IPS-18c (cell line): Measurements from ENCODE around the gene TMEM154.

Experiments used
- H3K4me3 ChIP-seq: 2 replicates; pipeline ENCODE4 v1.7.0; 2013; ENCODE audit warnings: low read depth, mild to moderate bottlenecking, low read length, moderate library complexity; ENCODE audit not compliant: insufficient read depth
- H3K9me3 ChIP-seq: one replicate; pipeline ENCODE4 v1.6.1; 2013; ENCODE audit warnings: mild to moderate bottlenecking, low read length, moderate library complexity; ENCODE audit not compliant: control insufficient read depth, insufficient read depth

Gene TMEM154

DNA sequence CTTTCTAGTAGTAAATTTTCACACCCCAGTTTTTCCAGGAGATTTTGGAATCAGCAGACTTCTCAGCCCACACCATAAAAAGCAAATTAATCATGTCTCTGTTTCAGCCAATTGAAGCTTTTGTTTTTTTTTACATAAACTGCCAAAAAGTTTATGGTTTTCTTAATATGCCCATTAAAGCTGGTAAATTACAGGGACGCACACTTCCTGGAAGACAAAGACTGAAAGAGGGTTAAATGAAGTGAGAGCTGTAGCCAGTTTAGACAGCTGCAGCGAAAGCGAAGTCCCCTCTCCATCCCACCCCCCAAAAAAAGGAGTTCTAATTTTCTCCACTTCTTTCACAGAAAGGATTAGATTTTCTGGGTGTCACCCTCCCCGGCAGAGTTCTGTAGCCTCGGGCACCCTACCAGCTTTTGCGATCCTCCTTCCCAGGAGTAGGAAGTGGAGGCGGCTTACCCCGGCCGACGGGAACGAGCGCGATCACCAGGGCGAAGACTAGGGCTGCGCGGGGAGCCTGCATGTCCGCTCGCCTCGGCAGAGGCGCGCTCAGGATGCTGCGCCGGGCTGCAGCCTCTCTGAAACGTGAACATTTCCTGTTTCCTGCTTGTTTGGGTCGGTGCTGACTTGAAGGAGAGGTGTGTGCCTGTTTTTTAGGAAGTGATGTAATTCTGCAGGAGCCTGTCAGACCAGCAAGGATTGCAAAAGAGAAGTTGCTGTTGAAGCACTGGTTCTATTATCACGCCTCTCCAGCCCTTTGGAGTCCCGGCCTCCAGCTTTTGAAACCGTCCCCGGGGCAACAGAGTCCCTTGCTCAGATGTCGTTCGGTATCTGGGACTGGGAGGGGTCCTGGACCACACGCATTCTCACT lies at the start of gene TMEM154:
TSS of gene TMEM154 (minus strand) at position 584 of the 868 bp plus-strand sequence. CDS start at position 520, 64 bp downstream.
- Histone ChIP-seq H3K4me3 (peak within 1 kb of the TSS; percentile 59), H3K9me3 (no peaks in the 10 kb centered on the region)

DNA sequence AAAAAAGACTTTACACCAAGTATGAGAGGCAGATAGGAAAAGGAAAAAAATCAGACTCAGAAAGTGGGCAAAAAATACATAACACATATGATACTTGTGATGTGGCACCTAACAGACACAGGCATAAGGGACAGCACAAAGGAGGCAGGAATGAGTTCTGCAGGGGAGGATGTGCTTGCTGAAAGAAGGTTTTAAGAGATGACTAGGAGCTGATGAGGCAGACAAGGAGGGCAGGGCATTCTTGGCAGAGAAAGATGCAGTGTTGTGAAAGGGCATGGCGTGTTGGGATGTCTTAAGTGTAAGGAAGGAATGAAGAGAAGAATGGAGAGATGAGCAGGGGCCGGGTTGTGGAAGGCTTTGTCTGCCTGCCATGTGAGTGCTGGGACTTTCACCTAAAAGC lies 49.7 kb upstream of the TMEM154 start:
- Histone ChIP-seq H3K9me3 (no peaks in the 10 kb centered on the region), H3K4me3 (no peak overlapping the region)

- no peaks in the 10 kb centered on the region for H3K9me3 ChIP-seq
- H3K4me3 ChIP-seq: no peak overlapping the region
Measured at GRCh38 chr4:152728343-152728742, 48.5 kb upstream of the TMEM154 start.

DNA sequence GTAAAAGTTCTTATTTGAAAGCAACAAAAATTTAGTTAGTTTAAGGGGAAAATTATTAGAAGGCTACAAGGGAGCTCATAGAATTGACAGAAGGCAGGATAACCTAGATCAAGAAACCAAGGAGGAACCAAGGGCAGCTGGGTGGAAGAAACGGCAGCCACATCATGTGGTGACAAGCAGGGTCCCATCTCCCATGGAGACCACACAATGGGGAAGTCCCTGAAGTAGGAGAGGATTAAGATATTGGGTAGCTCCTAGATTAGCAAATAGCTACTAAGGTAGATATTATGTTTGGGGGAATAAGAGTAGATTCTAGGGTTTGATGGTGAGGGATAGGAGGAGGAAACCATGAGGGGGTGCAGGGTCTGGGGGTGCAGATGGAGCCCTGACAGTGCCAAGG lies 48.0 kb upstream of the TMEM154 start:
- Histone ChIP-seq H3K9me3 (no peaks in the 10 kb centered on the region), H3K4me3 (no peak overlapping the region)

GRCh38 chr4:152724494-152724893 lies 44.7 kb upstream of the TMEM154 start:
- H3K9me3 ChIP-seq: no peaks in the 10 kb centered on the region
- no peak overlapping the region for H3K4me3 ChIP-seq

DNA sequence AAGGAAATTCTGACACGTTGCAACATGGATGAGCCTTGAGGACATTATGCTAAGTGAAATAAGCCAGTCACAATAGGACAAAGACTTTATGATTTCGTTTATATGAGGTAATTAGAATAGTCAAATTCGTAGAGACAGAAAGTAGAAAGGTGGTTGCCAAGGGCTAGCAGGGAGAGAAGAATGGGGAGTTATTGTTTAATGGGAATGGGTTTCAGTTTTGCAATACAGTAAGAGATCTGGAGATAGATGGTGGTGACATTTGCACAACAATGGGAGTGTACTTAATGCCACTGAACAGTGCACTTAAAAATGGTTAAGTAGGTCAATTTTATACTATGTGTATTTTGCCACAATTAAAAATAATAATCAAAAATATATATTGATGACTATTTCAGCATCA lies 43.4 kb upstream of the TMEM154 start:
- no peak overlapping the region for H3K4me3 ChIP-seq
- H3K9me3 ChIP-seq: no peaks in the 10 kb centered on the region

DNA sequence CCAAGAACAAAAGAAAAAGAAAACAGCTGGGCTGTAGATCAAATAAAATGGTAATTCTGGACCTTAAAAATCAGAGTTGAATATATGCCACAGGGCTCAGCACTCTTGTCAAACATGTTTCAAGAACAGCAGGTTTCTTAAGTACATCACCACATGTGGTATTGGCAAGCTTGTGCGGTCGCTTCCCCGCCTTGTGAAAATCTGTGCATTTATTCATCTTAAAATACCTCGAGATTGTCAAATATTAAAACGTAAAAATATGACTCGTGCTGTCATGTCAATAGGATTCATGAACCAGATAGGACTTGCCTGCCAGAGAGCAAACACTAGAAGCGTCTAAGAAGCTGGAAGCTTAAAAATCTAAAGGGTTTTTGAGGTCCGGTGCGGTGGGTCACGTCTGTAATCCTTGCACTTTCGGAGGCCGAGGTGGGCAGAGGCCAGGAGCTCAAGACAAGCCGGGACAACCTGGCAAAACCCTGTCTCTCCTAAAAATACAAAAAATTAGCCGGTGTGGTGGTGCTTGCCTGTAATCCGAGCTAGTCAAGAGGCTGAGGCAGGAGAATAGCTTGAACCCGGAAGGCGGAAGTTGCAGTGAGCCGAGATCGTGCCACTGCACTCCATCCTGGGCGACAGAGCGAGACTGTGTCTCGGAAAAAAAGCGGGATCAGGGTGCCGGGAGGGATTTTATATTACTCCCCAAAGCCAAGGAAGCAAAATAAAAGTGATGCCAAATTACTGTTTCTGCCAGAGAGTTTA lies 40.2 kb upstream of the TMEM154 start:
- Histone ChIP-seq H3K4me3 (no peak overlapping the region), H3K9me3 (no peaks in the 10 kb centered on the region)

- H3K9me3 ChIP-seq: no peaks in the 10 kb centered on the region
- H3K4me3 ChIP-seq: no peak overlapping the region
Measured at GRCh38 chr4:152719291-152719690, 39.5 kb upstream of the TMEM154 start.

GRCh38 chr4:152715076-152715475 lies 35.3 kb upstream of the TMEM154 start:
- Histone ChIP-seq H3K4me3 (no peak overlapping the region), H3K9me3 (no peaks in the 10 kb centered on the region)

DNA sequence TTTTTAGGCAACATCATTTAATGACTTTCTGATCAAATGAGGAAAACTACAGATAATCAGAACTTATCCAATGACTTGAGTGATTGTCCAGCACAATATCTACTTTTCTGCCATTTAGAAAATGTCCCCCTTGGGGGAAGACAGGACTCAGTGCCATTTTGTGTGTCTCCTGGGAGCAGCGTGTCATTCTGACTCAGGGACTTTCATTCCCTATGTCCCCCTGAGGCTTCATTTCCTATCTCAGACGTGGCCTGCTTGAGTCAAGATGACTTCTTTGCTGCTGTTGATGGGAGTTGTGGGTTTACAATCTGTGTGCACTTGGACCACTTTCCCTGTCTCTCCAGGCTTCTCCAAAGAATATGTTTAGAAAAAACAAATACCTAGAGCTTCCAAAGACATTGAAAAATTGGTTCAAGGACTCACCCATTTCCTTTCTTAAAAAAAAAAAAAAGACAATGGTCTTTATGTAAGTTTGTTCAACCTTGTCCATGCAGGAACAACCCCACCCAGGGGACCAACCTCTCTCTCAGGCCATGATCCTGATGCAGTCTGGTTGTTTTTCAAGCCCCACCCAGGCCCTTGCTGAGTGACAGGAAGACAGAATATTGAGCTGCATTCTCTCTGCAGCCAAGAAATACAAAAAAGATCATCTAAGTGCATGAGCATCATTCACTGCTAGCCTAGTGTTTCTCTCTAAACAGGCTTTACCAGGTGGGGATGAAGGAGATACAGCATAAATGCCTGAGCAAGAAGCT lies 34.3 kb upstream of the TMEM154 start:
- Histone ChIP-seq H3K9me3 (no peaks in the 10 kb centered on the region), H3K4me3 (no peak overlapping the region)

DNA sequence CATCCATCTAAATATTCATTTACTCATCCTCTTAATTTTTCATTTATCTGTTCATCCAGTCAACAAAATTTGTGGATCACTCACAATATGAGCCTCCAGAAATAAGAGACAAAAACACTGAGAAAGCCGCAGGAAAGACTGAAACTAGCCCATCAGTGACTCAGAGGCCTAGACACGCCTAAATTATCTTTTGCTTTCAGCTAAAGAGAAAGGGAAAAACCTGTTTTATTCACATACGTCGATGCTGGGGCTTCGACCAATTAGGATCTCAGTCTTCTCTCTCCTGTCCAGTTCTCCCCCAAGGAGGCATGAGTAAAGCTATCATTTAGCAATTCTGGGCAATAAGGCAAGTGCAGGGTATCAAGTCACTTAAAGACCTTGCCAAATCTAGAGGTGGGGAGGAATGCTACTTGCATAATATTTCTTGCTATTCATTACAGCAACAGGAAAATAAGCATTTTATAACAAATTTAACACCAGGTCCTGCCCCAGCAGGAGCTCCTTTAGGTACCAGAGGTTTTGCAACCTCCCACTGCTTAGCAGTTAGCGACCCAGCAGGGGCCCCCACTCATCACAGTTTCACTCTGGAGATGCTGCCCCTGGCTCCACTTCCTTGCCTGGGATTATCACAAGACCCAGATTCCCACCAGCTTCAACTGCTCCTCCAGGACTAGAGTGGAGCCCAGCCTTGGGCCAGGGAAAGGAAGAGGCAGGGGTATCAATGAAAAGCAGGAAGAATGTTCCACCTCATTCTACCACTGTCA lies 30.1 kb upstream of the TMEM154 start:
- no peak overlapping the region for H3K4me3 ChIP-seq
- no peaks in the 10 kb centered on the region for H3K9me3 ChIP-seq

DNA sequence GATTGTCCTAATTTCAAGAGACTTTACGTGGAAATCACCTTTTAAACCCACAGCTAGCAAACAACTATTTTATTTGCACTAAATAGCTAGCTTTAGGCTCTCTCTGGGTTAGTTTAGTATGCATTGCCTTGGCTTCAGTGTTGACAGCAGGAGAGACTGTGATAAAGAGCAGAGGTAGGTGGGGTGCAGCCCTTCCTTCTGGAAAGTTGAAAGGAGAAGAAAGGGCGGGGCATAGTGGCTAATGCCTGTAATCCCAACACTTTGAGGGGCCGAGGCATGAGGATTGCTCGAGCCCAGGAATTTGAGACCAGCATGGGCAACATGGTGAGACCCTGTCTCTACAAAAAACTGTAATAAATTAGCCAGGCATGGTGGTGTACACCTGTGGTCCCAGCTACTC lies 29.0 kb upstream of the TMEM154 start:
- no peaks in the 10 kb centered on the region for H3K9me3 ChIP-seq
- no peak overlapping the region for H3K4me3 ChIP-seq

DNA sequence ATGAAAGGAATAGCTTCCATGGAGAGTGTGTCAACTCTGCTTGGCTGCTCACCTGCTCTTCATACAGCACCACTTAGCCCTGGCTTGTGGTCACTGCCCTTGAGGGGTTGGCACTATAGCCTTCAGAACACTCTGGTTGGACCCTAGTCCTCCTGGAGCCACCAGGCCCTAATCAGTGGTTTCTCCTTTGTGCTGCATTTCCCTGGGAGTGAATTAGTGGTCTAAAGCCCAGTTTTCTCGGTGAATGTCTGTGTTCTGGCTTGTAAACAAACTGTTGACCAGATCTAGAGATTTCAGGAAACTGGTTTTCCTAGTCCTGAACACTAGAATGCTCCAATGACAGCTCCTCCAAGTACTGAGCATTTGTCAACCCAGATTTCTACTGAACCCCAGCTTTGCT lies 28.6 kb upstream of the TMEM154 start:
- Histone ChIP-seq H3K4me3 (no peak overlapping the region), H3K9me3 (no peaks in the 10 kb centered on the region)

- no peak overlapping the region for H3K4me3 ChIP-seq
- no peaks in the 10 kb centered on the region for H3K9me3 ChIP-seq
Measured at GRCh38 chr4:152707632-152708031, 27.8 kb upstream of the TMEM154 start.

DNA sequence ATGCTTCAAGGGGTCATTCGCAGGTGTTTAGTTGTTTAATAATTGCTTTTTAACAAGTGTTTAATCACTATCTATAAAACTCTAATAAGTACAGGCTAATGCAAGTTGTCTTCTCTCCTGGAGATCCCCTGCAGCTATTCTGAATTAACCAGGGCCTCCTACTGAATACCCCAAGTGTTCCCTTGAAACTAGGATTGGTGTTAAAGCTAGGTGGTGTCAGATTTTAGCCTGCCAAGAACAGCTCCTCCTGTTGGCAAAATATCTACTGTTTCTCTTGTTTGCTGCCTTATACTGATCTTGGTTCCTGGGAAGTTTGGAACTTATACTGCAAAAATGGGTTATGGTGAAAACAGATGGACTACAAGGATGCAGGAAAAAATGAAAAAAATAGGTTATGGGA lies 26.1 kb upstream of the TMEM154 start:
- no peak overlapping the region for H3K4me3 ChIP-seq
- H3K9me3 ChIP-seq: no peaks in the 10 kb centered on the region

DNA sequence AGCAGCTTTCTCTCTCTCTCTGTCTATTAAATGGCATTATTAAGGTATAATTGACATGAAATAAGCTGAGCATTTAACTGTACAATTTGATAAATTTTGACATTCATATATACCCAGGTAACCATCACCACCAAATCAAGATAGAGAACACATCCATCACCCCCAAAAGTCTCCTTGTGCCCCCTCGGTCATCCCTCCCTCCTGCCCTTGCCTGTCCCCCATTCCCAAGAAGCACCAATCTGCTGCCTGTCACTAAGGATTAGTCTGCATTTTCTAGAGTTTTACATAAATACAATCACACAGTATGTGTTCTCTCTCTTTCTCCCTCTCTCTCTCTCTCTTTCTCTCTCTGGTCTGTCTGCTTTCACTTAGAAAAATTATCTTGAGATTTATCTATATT lies 25.0 kb upstream of the TMEM154 start:
- Histone ChIP-seq H3K9me3 (no peaks in the 10 kb centered on the region), H3K4me3 (no peak overlapping the region)

DNA sequence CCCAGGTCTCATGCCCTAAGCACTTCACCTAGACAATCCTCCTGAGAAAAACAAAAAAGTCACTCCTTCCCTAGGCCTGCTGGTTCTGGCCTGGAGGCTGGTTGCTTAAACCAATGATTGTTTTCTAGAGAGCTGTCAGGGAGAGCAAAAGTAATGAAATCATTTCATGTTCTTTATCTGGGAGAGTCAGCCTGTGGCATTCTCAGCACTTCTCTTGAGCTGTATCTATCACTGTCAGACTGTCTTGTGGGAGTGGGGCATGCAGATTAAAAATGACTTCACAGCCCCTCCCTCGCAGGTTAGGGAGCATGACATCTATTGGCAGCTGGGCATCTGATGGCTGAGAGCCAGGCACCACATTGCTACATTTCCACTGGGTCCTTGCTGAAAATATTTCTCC lies 20.4 kb upstream of the TMEM154 start:
- Histone ChIP-seq H3K9me3 (no peaks in the 10 kb centered on the region), H3K4me3 (peak overlapping the region; percentile 21; the same call in 1 of the 2 replicates)
